VCaP (cell line): ENCODE measurements around the gene AGPAT1.

Experiments used
- H3K27ac ChIP-seq: fragments of 450-650 bp; 2 replicates; pipeline ENCODE4 v1.5.1; 2017
- TF ChIP-seq, protein P1 (sequence below): fragments of 450-650 bp; conservative IDR thresholded peaks from 2 replicates; pipeline ENCODE4 v1.5.1; 2017; ENCODE audit warnings: mild to moderate bottlenecking, moderate library complexity

AGPAT1 gene

DNA sequence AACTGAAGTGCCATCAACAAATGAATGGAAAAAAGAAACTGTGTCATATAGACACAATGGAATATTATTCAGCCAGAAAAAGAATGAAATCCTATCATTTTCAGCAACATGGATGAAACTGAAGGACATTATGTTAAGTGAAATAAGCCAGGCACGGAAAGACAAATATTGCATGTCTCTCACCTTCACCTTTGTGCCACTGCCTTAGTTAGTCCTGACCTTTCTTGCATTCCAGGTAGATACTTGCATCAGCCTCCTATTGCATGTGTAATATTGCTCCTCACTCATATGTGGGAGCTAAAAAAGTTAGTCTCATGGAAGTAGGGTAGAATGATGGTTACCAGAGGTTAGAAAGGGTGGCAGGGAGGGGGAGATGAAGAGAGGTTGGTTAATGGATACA, 33.1 kb upstream of the AGPAT1 start:
- no peak overlapping the region for H3K27ac ChIP-seq
- TF ChIP-seq, protein P1, sequence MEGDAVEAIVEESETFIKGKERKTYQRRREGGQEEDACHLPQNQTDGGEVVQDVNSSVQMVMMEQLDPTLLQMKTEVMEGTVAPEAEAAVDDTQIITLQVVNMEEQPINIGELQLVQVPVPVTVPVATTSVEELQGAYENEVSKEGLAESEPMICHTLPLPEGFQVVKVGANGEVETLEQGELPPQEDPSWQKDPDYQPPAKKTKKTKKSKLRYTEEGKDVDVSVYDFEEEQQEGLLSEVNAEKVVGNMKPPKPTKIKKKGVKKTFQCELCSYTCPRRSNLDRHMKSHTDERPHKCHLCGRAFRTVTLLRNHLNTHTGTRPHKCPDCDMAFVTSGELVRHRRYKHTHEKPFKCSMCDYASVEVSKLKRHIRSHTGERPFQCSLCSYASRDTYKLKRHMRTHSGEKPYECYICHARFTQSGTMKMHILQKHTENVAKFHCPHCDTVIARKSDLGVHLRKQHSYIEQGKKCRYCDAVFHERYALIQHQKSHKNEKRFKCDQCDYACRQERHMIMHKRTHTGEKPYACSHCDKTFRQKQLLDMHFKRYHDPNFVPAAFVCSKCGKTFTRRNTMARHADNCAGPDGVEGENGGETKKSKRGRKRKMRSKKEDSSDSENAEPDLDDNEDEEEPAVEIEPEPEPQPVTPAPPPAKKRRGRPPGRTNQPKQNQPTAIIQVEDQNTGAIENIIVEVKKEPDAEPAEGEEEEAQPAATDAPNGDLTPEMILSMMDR: no peak

GRCh38 chr6:32204268-32204715, 28.4 kb upstream of the AGPAT1 start:
- no peak overlapping the region for H3K27ac ChIP-seq
- TF ChIP-seq, protein P1: no peak

- TF ChIP-seq, protein P1: no peak
- no peak overlapping the region for H3K27ac ChIP-seq
Measured at GRCh38 chr6:32203426-32204267, 27.8 kb upstream of the AGPAT1 start.

- TF ChIP-seq, protein P1: no peak
- no peak overlapping the region for H3K27ac ChIP-seq
Measured at GRCh38 chr6:32202186-32202585, 26.3 kb upstream of the AGPAT1 start.

DNA sequence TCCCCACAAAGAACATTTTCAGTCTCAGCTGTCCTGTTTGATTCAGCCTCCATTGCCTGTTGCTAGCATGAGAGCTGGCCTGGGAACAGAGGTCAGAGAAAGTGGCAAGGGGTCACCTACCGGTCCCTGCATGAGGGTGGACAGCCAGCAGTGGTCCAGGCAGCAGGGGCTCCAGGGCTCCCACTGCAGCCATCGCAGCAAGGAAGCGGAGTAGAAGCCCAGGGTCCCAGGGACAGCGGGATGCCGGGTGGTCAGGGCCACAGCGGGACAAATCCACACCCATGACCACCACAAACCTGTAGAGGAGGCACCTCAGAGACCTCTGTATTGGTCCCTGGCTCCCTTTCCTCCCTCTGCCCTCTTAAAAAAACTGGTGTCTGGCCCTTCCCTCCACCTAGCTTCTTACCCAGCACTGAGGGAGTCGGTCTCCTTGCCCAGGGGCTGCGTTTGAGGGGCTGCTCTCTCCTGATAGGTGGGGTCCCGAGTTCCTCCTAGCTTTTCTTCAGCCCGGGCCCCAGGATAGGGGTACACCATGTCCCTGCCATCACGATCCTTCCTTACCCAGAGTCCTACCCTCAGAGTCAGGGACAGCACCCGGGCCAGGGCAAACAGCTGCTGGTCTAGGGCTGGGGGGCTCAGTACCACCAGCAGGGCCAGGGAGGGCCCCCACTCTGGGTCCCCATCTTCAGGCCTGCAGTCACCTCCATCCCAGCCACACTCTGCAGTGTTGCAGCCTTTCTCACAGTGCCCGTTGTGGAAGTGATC, 25.0 kb upstream of the AGPAT1 start:
- H3K27ac ChIP-seq: no peak overlapping the region
- TF ChIP-seq, protein P1: no peak

GRCh38 chr6:32198866-32199265, 23.0 kb upstream of the AGPAT1 start:
- H3K27ac ChIP-seq: no peak overlapping the region
- TF ChIP-seq, protein P1: no peak

GRCh38 chr6:32198345-32198696, 22.4 kb upstream of the AGPAT1 start:
- no peak overlapping the region for H3K27ac ChIP-seq
- TF ChIP-seq, protein P1: no peak
